CD4-positive, alpha-beta T cell treated with Interleukin-6 at 100 ng/mL for 8 hours (primary cell): ENCODE data around the gene STARD7.
"Not testable (repeated sequence)": the region's sequence is repeated elsewhere in the genome, so short reads cannot be mapped to it uniquely, and the experiment has no call there.

Experiments used
- DNase-seq: peaks from one replicate; pipeline ENCODE4 v3.0.0-alpha.2; 2020; ENCODE audit warnings: mixed read lengths, low spot score

The STARD7 gene

GRCh38 chr2:96163768-96164429, 44.7 kb downstream of the STARD7 start:
- peak; percentile 53 for DNase-seq

- no peak for DNase-seq
These were observed 45.2 kb downstream of the STARD7 start for GRCh38 chr2:96163415-96163767.

- no peak for DNase-seq
These were observed 46.7 kb downstream of the STARD7 start for GRCh38 chr2:96161898-96162297.

- DNase-seq: not testable (repeated sequence)
These were observed 48.3 kb downstream of the STARD7 start for GRCh38 chr2:96160366-96160765.

GRCh38 chr2:96159084-96159830, 49.4 kb downstream of the STARD7 start:
- DNase-seq: peak; percentile 56

GRCh38 chr2:96158554-96158940, 50.1 kb downstream of the STARD7 start:
- DNase-seq: no peak

- DNase-seq: peak; percentile 74
These were observed 50.7 kb downstream of the STARD7 start for GRCh38 chr2:96157649-96158553.

GRCh38 chr2:96156926-96157648, 51.5 kb downstream of the STARD7 start:
- no peak for DNase-seq

- no peak for DNase-seq
These were observed 52.4 kb downstream of the STARD7 start for GRCh38 chr2:96156011-96156820.

GRCh38 chr2:96154506-96155380, 53.9 kb downstream of the STARD7 start:
- no peak for DNase-seq

- no peak for DNase-seq
These were observed 54.6 kb downstream of the STARD7 start for GRCh38 chr2:96153991-96154431.

GRCh38 chr2:96153291-96153713, 55.3 kb downstream of the STARD7 start:
- no peak for DNase-seq

- DNase-seq: no peak
These were observed 56.1 kb downstream of the STARD7 start for GRCh38 chr2:96152304-96153161.

- no peak for DNase-seq
These were observed 56.9 kb downstream of the STARD7 start for GRCh38 chr2:96151595-96152303.

- no peak for DNase-seq
These were observed 57.6 kb downstream of the STARD7 start for GRCh38 chr2:96150791-96151594.

GRCh38 chr2:96150007-96150640, 58.5 kb downstream of the STARD7 start:
- DNase-seq: no peak
